Spinal cord (tissue), 10 donors: ENCODE results near the gene SUSD4. TPM values are rescaled to one million over a fixed set of nuclear protein-coding genes. Genes with fewer than 3 reads are reported as not detected.
"Not testable (repeated sequence)": the region's sequence is repeated elsewhere in the genome, so short reads cannot be mapped to it uniquely, and the experiment has no call there.

Experiments used
- DNase-seq, 6 donors: peaks; one replicate each; pipeline versions ENCODE4 v3.0.0 to v3.0.0-alpha.2; 2013 to 2015; ENCODE audit warnings: low spot score in 6 of 6, low read depth in 4 of 6
- H3K27ac ChIP-seq: one replicate; pipeline ENCODE4 v1.5.1; 2013; ENCODE audit warnings: low read depth, low read length, control low read depth
- H3K27me3 ChIP-seq: one replicate; pipeline ENCODE4 v1.6.1; 2013; ENCODE audit warnings: low read length; ENCODE audit not compliant: control insufficient read depth, insufficient read depth
- H3K36me3 ChIP-seq: one replicate; pipeline ENCODE4 v1.6.1; 2013; ENCODE audit warnings: low read length; ENCODE audit not compliant: control insufficient read depth, insufficient read depth
- H3K4me1 ChIP-seq: one replicate; pipeline ENCODE4 v1.6.1; 2013; ENCODE audit warnings: low read length; ENCODE audit not compliant: control insufficient read depth, insufficient read depth
- H3K4me3 ChIP-seq: one replicate; pipeline ENCODE4 v1.5.1; 2013; ENCODE audit warnings: low read depth, low read length, control low read depth
- H3K9me3 ChIP-seq: one replicate; pipeline ENCODE4 v1.6.1; 2013; ENCODE audit warnings: low read length; ENCODE audit not compliant: control insufficient read depth, insufficient read depth
- WGBS: methylation state at CpG from one replicate; pipeline ENCODE4 v1.1.5; 2013; ENCODE audit warnings: missing lambda C conversion rate; ENCODE audit not compliant: insufficient coverage; 5-methylcytosine and 5-hydroxymethylcytosine counted together
- polyA plus RNA-seq, 2 donors: library from polyadenylated mRNA; unstranded; fragments of 120-200 nt; gene quantifications; one replicate each; pipeline ENCODE4 v1.2.1, GENCODE V29; 2013; ENCODE audit not compliant: insufficient read length in 2 of 2
- total RNA-seq, 2 donors: library from RNA; depleted of rRNA in 1 of 2; stranded (reverse); fragments of 120-200 nt in 1 of 2; fragments of >200 nt in 1 of 2; gene quantifications; one replicate each; pipeline versions ENCODE4 v1.2.3 to v1.2.4, GENCODE V29; 2013 to 2014
- donor health status: healthy.

The SUSD4 gene
- total and polyA plus RNA-seq, 4 donors, result 20.2 to 54.4 (median 42.8) TPM

GRCh38 chr1:223256034-223256433 lies 107.9 kb downstream of the SUSD4 start:
- Histone ChIP-seq H3K27ac (no peak overlapping the region), H3K4me1 (peaks cover 6% of the 10 kb centered on the region), H3K36me3 (no peaks in the 10 kb centered on the region), H3K27me3 (no peaks in the 10 kb centered on the region), H3K9me3 (no peaks in the 10 kb centered on the region), H3K4me3 (no peak overlapping the region)
- 100% methylated on average over 2 of the region's 3 CpGs for WGBS
- DNase-seq, result no peak

GRCh38 chr1:223253916-223254315 lies 110.1 kb downstream of the SUSD4 start:
- H3K4me3 ChIP-seq, result no peak overlapping the region
- H3K27ac ChIP-seq, result no peak overlapping the region
- DNase-seq, result no peak
- H3K27me3 ChIP-seq, result no peaks in the 10 kb centered on the region
- no CpG with 5 or more reads among the region's 3 CpGs for WGBS
- no peaks in the 10 kb centered on the region for H3K9me3 ChIP-seq
- no peaks in the 10 kb centered on the region for H3K36me3 ChIP-seq
- peaks cover 6% of the 10 kb centered on the region for H3K4me1 ChIP-seq

GRCh38 chr1:223251387-223251786 lies 112.6 kb downstream of the SUSD4 start:
- H3K36me3 ChIP-seq, H3K27me3 ChIP-seq, H3K4me1 ChIP-seq, DNase-seq, H3K9me3 ChIP-seq, H3K27ac ChIP-seq, H3K4me3 ChIP-seq: not testable (repeated sequence)
- WGBS, result no CpG with 5 or more reads among the region's 2 CpGs

- 91% methylated on average over 6 of the region's 6 CpGs for WGBS
- no peak overlapping the region for H3K4me3 ChIP-seq
- no peak overlapping the region for H3K27ac ChIP-seq
- peaks cover 3% of the 10 kb centered on the region for H3K4me1 ChIP-seq
- no peak for DNase-seq
- no peaks in the 10 kb centered on the region for H3K9me3 ChIP-seq
- no peaks in the 10 kb centered on the region for H3K27me3 ChIP-seq
- no peaks in the 10 kb centered on the region for H3K36me3 ChIP-seq
Observed at GRCh38 chr1:223250632-223251015, 113.4 kb downstream of the SUSD4 start.

- Histone ChIP-seq H3K9me3 (no peaks in the 10 kb centered on the region), H3K27ac (no peak overlapping the region), H3K27me3 (no peaks in the 10 kb centered on the region), H3K4me1 (peaks cover 3% of the 10 kb centered on the region), H3K36me3 (no peaks in the 10 kb centered on the region), H3K4me3 (no peak overlapping the region)
- 100% methylated on average over 1 of the region's 3 CpGs for WGBS
- peak in 1 of 6 donors; percentile 47 for DNase-seq
Observed at GRCh38 chr1:223249854-223250631, 113.9 kb downstream of the SUSD4 start.

GRCh38 chr1:223248770-223249140 lies 115.2 kb downstream of the SUSD4 start:
- Histone ChIP-seq H3K36me3 (no peaks in the 10 kb centered on the region), H3K27ac (no peak overlapping the region), H3K27me3 (no peaks in the 10 kb centered on the region), H3K4me1 (no peaks in the 10 kb centered on the region), H3K4me3 (no peak overlapping the region), H3K9me3 (no peaks in the 10 kb centered on the region)
- WGBS, result 71% methylated on average over 5 of the region's 6 CpGs
- DNase-seq, result no peak

- H3K36me3 ChIP-seq, result no peaks in the 10 kb centered on the region
- H3K4me3 ChIP-seq, result no peak overlapping the region
- no peaks in the 10 kb centered on the region for H3K27me3 ChIP-seq
- H3K4me1 ChIP-seq, result no peaks in the 10 kb centered on the region
- no peak overlapping the region for H3K27ac ChIP-seq
- 80% methylated on average over 3 of the region's 6 CpGs for WGBS
- no peaks in the 10 kb centered on the region for H3K9me3 ChIP-seq
- peak in 1 of 6 donors; percentile 51 for DNase-seq
Observed at GRCh38 chr1:223248001-223248769, 115.8 kb downstream of the SUSD4 start.

GRCh38 chr1:223246476-223247112 lies 117.4 kb downstream of the SUSD4 start:
- 74% methylated on average over 3 of the region's 5 CpGs for WGBS
- Histone ChIP-seq H3K9me3 (no peaks in the 10 kb centered on the region), H3K4me3 (no peak overlapping the region), H3K36me3 (no peaks in the 10 kb centered on the region), H3K27ac (no peak overlapping the region), H3K27me3 (no peaks in the 10 kb centered on the region), H3K4me1 (no peaks in the 10 kb centered on the region)
- DNase-seq, result no peak

- Histone ChIP-seq H3K4me3 (no peak overlapping the region), H3K27ac (no peak overlapping the region), H3K27me3 (no peaks in the 10 kb centered on the region), H3K4me1 (no peaks in the 10 kb centered on the region), H3K9me3 (no peaks in the 10 kb centered on the region), H3K36me3 (no peaks in the 10 kb centered on the region)
- 87% methylated on average over 7 of the region's 7 CpGs for WGBS
- DNase-seq, result no peak
Observed at GRCh38 chr1:223245983-223246382, 118.0 kb downstream of the SUSD4 start.
